ENCODE data around the gene ARRDC4.

- TF ChIP-seq POLR2AphosphoS5 (IDR thresholded peaks at IDR 0.05) (no peak), CTCF (IDR thresholded peaks at IDR 0.05) (no peak), POLR2A (IDR thresholded peaks at IDR 0.05) (no peak)
These were observed 15.8 kb upstream of the ARRDC4 start for GRCh38 chr15:97944724-97945123.

Data from transverse colon (tissue), 4 donors.